ENCODE measurements around the gene LHX3. TPM values are rescaled to one million over a fixed set of nuclear protein-coding genes. Genes with fewer than 3 reads are reported as not detected.

The LHX3 gene
- total and polyA plus RNA-seq, 10 of the 15 experiments (the other 5 are each of a cell fraction or from before 2014, with no cell fraction given), result not detected

DNA sequence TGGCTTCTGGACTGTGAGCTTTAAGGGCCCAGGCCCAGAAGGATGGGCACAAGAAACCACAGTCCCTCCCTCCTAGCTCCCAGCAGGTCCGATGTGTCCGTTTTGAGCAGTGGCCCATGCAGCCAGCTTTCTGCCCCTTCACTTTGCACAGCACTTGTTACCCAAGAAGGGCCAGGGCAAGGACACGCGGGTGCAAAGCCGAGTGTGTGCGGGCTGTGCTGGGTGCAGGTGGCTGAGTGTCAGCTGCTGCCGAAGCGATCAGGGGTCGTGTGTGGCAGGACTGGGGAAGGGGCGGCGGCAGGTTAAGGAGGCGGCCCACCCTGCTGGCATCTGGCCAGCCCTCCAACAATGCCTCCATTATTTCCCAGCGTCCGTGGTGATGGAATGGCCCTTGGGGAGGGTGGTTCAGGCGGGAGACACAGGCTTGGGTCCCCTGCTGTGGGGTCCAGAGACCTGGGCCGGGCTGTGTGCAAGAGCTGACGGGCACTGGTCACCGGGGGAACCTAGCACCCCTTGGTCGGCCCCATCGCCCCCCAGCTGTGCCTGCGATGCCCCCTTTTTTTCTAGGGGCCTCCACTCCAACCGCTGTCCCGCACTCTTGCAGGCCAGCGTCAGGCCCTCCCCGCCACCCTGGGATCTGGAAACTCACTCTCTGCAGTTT is 653 bp downstream of the LHX3 start:
- no peak overlapping the region for H3K9ac ChIP-seq (ENCODE audit: control insufficient read depth, insufficient read depth, low read length)
- in situ Hi-C loops (cut with MboI) (no loop called here), intact Hi-C loops (cut with micrococcal nuclease; ENCODE audit: unreplicated experiment) (no loop called here)
- FAIRE-seq (no peak), DNase-seq (ENCODE audit: low read depth, low spot score) (no peak), ATAC-seq (no peak)
- TF ChIP-seq TCF3 (IDR thresholded peaks at IDR 0.05; ENCODE audit: borderline replicate concordance, insufficient read depth, low read depth, low read length) (no peak), CHD2 (IDR thresholded peaks at IDR 0.05; ENCODE audit: borderline replicate concordance, low read depth, low read length) (no peak), SMARCA5 (IDR thresholded peaks at IDR 0.05) (no peak), JUND (IDR thresholded peaks at IDR 0.05; ENCODE audit: low read depth, low read length) (no peak), YY1 (IDR thresholded peaks at IDR 0.05; ENCODE audit: low read depth, low read length) (no peak), ZSCAN29 (IDR thresholded peaks at IDR 0.05) (no peak)
- TF ChIP-seq, protein P1, sequence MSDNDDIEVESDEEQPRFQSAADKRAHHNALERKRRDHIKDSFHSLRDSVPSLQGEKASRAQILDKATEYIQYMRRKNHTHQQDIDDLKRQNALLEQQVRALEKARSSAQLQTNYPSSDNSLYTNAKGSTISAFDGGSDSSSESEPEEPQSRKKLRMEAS (IDR thresholded peaks at IDR 0.05; ENCODE audit: low read depth, low read length), result no peak
- TF ChIP-seq, protein P2, sequence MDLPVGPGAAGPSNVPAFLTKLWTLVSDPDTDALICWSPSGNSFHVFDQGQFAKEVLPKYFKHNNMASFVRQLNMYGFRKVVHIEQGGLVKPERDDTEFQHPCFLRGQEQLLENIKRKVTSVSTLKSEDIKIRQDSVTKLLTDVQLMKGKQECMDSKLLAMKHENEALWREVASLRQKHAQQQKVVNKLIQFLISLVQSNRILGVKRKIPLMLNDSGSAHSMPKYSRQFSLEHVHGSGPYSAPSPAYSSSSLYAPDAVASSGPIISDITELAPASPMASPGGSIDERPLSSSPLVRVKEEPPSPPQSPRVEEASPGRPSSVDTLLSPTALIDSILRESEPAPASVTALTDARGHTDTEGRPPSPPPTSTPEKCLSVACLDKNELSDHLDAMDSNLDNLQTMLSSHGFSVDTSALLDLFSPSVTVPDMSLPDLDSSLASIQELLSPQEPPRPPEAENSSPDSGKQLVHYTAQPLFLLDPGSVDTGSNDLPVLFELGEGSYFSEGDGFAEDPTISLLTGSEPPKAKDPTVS (IDR thresholded peaks at IDR 0.05; ENCODE audit: low read depth, low read length), result no peak
- TF ChIP-seq, protein P3, sequence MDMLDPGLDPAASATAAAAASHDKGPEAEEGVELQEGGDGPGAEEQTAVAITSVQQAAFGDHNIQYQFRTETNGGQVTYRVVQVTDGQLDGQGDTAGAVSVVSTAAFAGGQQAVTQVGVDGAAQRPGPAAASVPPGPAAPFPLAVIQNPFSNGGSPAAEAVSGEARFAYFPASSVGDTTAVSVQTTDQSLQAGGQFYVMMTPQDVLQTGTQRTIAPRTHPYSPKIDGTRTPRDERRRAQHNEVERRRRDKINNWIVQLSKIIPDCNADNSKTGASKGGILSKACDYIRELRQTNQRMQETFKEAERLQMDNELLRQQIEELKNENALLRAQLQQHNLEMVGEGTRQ (IDR thresholded peaks at IDR 0.05; ENCODE audit: borderline replicate concordance, low read depth, low read length), result no peak
- TF ChIP-seq, protein P4, sequence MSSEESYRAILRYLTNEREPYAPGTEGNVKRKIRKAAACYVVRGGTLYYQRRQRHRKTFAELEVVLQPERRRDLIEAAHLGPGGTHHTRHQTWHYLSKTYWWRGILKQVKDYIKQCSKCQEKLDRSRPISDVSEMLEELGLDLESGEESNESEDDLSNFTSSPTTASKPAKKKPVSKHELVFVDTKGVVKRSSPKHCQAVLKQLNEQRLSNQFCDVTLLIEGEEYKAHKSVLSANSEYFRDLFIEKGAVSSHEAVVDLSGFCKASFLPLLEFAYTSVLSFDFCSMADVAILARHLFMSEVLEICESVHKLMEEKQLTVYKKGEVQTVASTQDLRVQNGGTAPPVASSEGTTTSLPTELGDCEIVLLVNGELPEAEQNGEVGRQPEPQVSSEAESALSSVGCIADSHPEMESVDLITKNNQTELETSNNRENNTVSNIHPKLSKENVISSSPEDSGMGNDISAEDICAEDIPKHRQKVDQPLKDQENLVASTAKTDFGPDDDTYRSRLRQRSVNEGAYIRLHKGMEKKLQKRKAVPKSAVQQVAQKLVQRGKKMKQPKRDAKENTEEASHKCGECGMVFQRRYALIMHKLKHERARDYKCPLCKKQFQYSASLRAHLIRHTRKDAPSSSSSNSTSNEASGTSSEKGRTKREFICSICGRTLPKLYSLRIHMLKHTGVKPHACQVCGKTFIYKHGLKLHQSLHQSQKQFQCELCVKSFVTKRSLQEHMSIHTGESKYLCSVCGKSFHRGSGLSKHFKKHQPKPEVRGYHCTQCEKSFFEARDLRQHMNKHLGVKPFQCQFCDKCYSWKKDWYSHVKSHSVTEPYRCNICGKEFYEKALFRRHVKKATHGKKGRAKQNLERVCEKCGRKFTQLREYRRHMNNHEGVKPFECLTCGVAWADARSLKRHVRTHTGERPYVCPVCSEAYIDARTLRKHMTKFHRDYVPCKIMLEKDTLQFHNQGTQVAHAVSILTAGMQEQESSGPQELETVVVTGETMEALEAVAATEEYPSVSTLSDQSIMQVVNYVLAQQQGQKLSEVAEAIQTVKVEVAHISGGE (CRISPR knock-in tag; IDR thresholded peaks at IDR 0.05), result no peak
- no peak overlapping the region for H3K4me2 ChIP-seq (ENCODE audit: control insufficient read depth, insufficient read depth)
- H3K4me3 ChIP-seq, result no peak overlapping the region
- ChIA-PET SMC1A (ENCODE audit: uncharacterized antibody, unreplicated experiment) (no interaction called here), POLR2A (no interaction called here), CTCF (no interaction called here), RAD21 (ENCODE audit: unreplicated experiment) (no interaction called here)
- H3K79me2 ChIP-seq (ENCODE audit: control insufficient read depth, insufficient read depth, low read length), result no peaks in the 10 kb centered on the region
- no peak overlapping the region for H2AFZ ChIP-seq (ENCODE audit: control insufficient read depth, low read depth, low read length)
- no peaks in the 10 kb centered on the region for H3K4me1 ChIP-seq (ENCODE audit: control insufficient read depth, insufficient read depth, low read length)
- H3K27me3 ChIP-seq (replicated peaks in 1 of 2; ENCODE audit: control insufficient read depth in 2 of 2, insufficient read depth in 2 of 2, low read length in 1 of 2), result peaks cover 6% of the 10 kb centered on the region in 2 experiments; a peak in 3 of 4 replicates
- peaks cover 0 to 3% of the 10 kb centered on the region in 2 experiments; a peak in 3 of 4 replicates for H3K36me3 ChIP-seq (ENCODE audit: control insufficient read depth in 2 of 2, insufficient read depth in 2 of 2, low read length in 1 of 2)
- no peaks in the 10 kb centered on the region for H3K9me3 ChIP-seq (replicated peaks; ENCODE audit: control insufficient read depth, insufficient read depth, low read length)
- peaks cover 4% of the 10 kb centered on the region; the same call in 1 of the 2 replicates for H4K20me1 ChIP-seq (ENCODE audit: control insufficient read depth, insufficient read depth)
- WGBS (ENCODE audit: insufficient coverage, insufficient replicate concordance, low lambda C conversion rate, missing lambda C conversion rate), result 63% methylated on average over 22 of the region's 25 CpGs
- H3K27ac ChIP-seq (ENCODE audit: control insufficient read depth, insufficient read depth), result no peak overlapping the region
- no TSS peak for BruUV-seq (replicated peaks)

Measured in GM12878 (cell line).